Rectal smooth muscle tissue (tissue), 1 donor: Measurements from ENCODE around the gene UBE2O.

ENCODE experiments used
- H3K27ac ChIP-seq: one replicate; pipeline ENCODE4 v1.7.0; 2013; ENCODE audit warnings: low read depth, low read length, inconsistent platforms
- H3K27me3 ChIP-seq: one replicate; pipeline ENCODE4 v1.7.0; 2013; ENCODE audit warnings: low read length; ENCODE audit not compliant: control insufficient read depth, insufficient read depth
- H3K36me3 ChIP-seq: one replicate; pipeline ENCODE4 v1.7.0; 2013; ENCODE audit warnings: low read length; ENCODE audit not compliant: control insufficient read depth, insufficient read depth
- H3K4me1 ChIP-seq: one replicate; pipeline ENCODE4 v1.7.0; 2013; ENCODE audit warnings: low read length; ENCODE audit not compliant: control insufficient read depth, insufficient read depth
- H3K4me3 ChIP-seq: one replicate; pipeline ENCODE4 v1.7.0; 2013; ENCODE audit warnings: low read length
- H3K9ac ChIP-seq: one replicate; pipeline ENCODE4 v1.7.0; 2013; ENCODE audit warnings: low read length

Gene UBE2O

DNA sequence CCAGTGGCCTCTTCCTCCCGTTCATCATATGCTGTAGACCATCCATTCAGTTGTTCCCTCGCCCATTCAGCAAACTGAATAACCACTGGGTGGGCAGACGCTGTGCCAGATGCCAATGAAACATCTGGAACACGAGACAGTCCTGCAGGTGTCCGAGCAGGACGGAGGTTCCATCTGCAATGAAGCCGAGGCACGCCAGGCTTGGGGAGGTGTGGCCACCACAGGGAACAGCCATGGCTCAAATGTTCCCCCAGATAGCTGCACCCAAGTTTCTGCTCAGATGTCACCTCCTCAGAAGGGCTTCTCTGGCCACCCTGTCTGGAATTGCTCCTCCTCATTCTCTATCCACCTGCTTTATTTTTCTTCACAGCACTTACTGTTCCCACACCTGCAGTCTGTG lies 30.5 kb downstream of the UBE2O start:
- peaks cover 9% of the 10 kb centered on the region for H3K4me1 ChIP-seq
- no peaks in the 10 kb centered on the region for H3K36me3 ChIP-seq
- H3K27me3 ChIP-seq = no peaks in the 10 kb centered on the region
- no peak overlapping the region for H3K27ac ChIP-seq
- no peak overlapping the region for H3K9ac ChIP-seq
- no peak overlapping the region for H3K4me3 ChIP-seq

DNA sequence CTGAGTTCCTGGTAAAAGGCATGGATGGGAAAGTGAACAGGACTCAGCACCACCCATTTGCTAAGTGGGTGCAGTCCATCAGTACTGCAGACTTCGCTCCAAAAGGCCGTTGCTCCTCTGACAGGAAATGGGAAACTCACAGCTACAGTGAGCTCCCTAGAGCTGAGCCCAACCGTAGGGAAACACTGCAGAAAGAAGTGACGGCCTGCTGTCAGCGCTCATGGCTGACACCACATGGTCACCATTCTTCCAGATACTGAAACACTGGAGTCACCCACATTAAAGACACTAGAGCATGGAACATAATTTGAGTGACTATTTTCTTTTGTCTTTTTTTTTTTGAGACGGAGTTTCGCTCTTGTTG lies 31.9 kb downstream of the UBE2O start:
- Histone ChIP-seq H3K27ac (no peak overlapping the region), H3K9ac (no peak overlapping the region)

DNA sequence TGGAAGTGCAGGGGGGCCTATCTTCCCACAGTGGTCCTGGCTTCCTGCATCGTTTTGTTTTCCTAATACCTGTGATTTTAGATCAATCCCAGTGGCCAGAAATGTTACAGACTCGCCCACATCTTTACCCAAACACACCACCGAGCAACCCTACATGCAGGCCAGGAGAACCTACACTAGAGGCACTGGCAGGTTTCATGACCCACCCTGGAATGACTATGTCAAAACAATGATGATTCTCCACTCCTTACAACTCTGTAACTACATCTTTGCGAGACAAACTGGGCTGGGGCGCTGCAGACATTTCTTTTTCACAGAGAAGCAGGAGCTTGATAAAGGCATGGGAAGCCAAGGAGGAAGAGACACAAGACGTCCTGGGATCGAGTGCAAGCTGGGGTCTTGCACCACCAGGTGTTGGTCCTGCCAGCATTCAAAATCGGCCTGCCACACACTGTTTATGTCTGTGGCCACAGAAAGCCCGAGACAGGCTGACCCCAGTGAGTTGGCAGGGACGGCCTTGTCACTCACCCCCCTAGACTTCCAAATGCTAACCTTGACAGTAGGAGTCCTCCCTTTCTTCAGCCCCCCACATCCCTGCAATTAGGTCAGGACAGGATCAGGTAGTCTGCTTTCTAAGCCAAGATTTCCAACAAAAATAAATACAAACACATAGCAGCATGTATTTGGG lies 32.5 kb downstream of the UBE2O start:
- H3K27me3 ChIP-seq = no peaks in the 10 kb centered on the region
- H3K27ac ChIP-seq = no peak overlapping the region
- H3K36me3 ChIP-seq = no peaks in the 10 kb centered on the region
- H3K4me3 ChIP-seq = no peak overlapping the region
- no peak overlapping the region for H3K9ac ChIP-seq
- peaks cover 8% of the 10 kb centered on the region for H3K4me1 ChIP-seq

More for the DNA sequence above, 31.9 kb downstream of the UBE2O start:
- Histone ChIP-seq H3K27me3 (no peaks in the 10 kb centered on the region), H3K36me3 (no peaks in the 10 kb centered on the region), H3K4me3 (no peak overlapping the region), H3K4me1 (peaks cover 8% of the 10 kb centered on the region)

- H3K4me3 ChIP-seq = no peak overlapping the region
- H3K9ac ChIP-seq = no peak overlapping the region
- H3K27me3 ChIP-seq = no peaks in the 10 kb centered on the region
- peaks cover 9% of the 10 kb centered on the region for H3K4me1 ChIP-seq
- H3K36me3 ChIP-seq = no peaks in the 10 kb centered on the region
- no peak overlapping the region for H3K27ac ChIP-seq
Observed at GRCh38 chr17:76419576-76420260, 33.2 kb downstream of the UBE2O start.

DNA sequence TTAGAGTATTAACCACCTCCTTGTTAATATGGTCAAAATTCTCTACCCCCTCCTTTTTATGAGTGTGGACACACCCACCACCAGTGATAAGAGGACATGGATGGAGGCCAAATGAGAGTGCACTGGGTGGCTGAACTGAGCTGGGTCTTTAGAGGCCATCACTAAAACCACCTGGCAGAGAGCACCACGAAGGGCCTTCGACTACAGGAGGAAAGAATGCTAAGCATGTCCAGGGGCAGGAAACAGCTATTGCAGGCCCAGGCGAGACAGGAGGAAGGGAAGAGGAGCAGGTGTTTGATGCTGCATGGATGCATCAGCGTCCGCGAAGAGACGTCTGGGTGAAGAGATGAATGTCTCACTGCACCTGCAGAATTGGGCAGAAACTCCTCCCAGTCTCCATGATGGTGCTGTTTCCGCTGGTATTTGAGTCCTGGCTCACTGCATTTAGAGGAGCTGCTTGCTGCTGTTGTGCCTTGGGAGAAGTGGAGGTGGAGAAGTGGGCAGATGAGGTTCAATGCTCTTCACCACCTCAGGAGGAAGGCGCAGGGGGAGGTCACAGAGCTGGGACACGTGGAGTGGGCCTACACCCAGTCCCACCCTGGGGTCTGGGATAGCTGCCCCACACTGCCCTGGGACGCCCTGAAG lies 35.3 kb downstream of the UBE2O start:
- H3K27me3 ChIP-seq = no peaks in the 10 kb centered on the region

DNA sequence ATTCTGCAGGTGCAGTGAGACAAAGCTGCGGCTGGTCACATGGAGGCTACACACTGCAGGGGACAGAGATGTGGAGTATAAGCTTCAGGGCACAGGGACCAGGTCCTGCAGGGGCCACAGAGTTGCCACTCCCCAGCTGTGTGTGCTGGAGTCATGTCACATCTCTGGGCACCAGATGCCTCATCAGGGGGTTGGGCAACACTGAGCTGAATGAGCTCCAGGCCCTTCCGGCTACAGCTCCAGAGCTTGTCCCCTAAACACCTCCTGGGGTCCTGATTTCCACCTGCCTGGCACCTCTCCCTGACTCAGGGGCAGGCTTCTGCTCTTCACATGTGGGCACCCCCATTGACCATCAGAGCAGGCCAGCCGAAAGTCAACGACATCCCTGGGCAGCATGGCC lies 36.1 kb downstream of the UBE2O start:
- Histone ChIP-seq H3K4me3 (no peak overlapping the region), H3K4me1 (peaks cover 15% of the 10 kb centered on the region), H3K27ac (no peak overlapping the region), H3K9ac (no peak overlapping the region), H3K27me3 (no peaks in the 10 kb centered on the region), H3K36me3 (no peaks in the 10 kb centered on the region)

More for the DNA sequence above, 35.3 kb downstream of the UBE2O start:
- Histone ChIP-seq H3K4me1 (peaks cover 15% of the 10 kb centered on the region), H3K36me3 (no peaks in the 10 kb centered on the region), H3K27ac (no peak overlapping the region), H3K4me3 (no peak overlapping the region), H3K9ac (no peak overlapping the region)

DNA sequence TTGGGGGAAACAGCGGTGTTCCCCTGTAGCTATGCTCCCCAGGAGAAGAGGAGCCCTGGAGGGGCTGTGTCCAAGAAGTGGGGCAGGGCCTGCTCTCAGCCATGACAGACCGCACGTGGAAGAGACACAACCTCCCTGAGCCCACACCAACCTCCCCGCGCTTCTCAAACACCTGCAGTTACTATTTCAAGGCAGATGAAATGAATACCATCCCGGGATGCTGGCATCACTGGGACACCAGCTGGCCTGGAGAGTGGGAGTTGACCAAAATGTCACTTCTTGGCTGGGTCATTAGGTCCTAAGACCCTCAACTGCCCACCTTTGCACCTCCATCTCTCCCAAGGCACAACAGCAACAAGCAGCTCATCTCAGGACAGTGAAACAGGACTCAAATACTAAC lies 36.5 kb downstream of the UBE2O start:
- H3K4me1 ChIP-seq = peaks cover 15% of the 10 kb centered on the region
- no peak overlapping the region for H3K9ac ChIP-seq
- H3K27me3 ChIP-seq = no peaks in the 10 kb centered on the region
- H3K36me3 ChIP-seq = no peaks in the 10 kb centered on the region
- no peak overlapping the region for H3K4me3 ChIP-seq
- no peak overlapping the region for H3K27ac ChIP-seq

- H3K27ac ChIP-seq = no peak overlapping the region
Observed at GRCh38 chr17:76415786-76416185, 37.2 kb downstream of the UBE2O start.

DNA sequence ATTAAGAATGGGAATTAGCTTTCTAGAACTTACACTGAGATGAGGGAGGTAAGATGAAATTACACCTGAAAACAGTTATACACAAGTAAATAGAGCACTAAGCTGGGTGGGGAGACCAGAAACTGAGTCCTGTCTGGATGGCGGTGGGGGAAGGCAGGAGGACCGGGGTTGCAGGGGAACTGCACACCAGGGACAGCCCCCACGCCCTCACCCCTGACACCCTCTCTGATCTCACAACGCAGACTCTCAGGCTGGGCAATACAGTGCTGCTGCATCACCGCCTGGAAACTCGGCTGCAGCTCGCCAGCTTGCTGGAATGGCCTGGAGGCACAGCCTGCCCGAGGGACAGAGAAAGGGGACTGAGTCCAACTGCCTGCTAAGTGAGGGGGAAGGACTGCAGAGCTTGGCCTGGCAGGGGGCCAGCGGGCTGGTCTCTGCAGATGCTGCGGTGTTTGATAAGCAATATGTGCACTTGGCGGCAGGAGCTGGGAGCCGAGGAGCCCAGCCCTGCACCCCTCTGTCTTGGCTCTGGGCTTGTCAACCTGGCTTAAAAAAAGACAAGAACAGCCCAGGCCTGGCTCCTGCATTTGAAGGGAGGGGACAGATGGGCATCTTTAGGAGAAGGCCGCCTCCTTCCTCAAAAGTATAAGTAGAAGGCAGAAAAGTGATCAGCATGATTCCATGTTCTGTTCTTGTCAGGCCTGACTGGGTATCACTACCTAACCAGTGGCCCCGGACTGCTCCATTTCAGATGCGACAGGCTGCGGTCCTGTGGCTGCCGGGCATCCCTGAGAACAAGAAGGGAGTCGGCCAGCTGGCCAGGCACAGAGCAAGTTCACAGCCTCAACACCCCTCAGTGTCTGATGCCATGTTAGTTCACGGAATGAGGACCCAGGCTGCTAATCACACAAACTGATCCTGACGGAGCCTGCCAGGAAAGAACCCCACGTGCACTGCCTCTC lies 38.3 kb downstream of the UBE2O start:
- H3K4me3 ChIP-seq = no peak overlapping the region
- no peaks in the 10 kb centered on the region for H3K36me3 ChIP-seq
- H3K4me1 ChIP-seq = peaks cover 7% of the 10 kb centered on the region
- H3K9ac ChIP-seq = no peak overlapping the region
- H3K27me3 ChIP-seq = no peaks in the 10 kb centered on the region
- no peak overlapping the region for H3K27ac ChIP-seq

More at GRCh38 chr17:76415786-76416185, 37.2 kb downstream of the UBE2O start:
- no peak overlapping the region for H3K9ac ChIP-seq
- no peaks in the 10 kb centered on the region for H3K27me3 ChIP-seq
- no peak overlapping the region for H3K4me3 ChIP-seq
- H3K36me3 ChIP-seq = no peaks in the 10 kb centered on the region
- peaks cover 15% of the 10 kb centered on the region for H3K4me1 ChIP-seq

DNA sequence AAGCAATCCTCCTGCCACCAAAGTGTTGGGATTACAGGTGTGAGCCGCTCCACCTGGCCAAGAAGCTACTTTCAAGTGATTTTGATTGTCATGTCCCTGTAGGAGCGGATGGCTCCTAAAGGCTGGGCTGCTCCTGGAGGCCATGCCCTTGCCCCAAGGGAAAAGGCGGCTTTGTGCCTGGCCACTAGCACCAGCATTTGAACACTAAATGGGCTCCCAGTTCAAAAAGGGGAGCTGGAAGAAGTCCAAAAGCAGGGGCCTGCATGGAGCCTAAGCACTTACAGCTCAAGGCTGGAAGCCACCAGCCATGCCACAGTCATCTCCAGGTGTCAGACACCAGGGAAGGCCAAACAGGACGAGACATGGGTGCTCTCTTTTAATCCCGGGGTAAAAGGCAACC lies 41.7 kb downstream of the UBE2O start:
- Histone ChIP-seq H3K9ac (no peak overlapping the region), H3K4me3 (no peak overlapping the region), H3K27me3 (no peaks in the 10 kb centered on the region), H3K27ac (no peak overlapping the region), H3K4me1 (peaks cover 7% of the 10 kb centered on the region), H3K36me3 (no peaks in the 10 kb centered on the region)

DNA sequence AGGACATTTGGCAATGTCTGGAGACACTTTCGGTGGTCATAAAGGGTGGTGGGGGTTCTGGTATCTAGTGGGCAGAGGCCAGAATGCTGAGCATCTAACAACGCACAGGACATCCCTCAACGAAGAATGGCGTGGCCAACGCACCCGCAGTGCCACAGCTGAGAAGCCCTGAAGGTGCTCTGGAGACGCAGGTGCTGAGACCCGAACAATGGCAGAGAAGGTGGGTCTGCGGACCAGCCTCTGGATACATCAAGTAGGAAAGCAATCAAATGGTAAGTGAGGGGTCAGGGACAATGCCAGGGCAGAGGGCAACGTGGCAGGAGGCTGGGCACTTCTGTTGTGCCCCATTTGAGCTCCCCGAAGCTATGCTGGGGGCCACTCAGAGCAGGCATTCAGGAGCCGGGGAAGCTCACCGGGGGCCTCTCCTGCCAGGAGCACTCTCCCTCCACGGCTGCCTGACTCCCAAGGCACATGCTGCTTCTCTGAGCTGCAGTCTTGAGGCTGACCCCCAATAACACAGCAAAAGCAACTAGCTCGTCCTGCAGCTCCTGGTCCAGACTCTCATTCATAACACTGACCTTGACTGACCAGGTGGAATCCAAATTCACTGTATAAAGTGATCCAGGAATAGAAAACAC lies 42.5 kb downstream of the UBE2O start:
- no peak overlapping the region for H3K9ac ChIP-seq

More for the DNA sequence above, 42.5 kb downstream of the UBE2O start:
- Histone ChIP-seq H3K4me3 (no peak overlapping the region), H3K4me1 (peaks cover 7% of the 10 kb centered on the region), H3K36me3 (no peaks in the 10 kb centered on the region), H3K27me3 (no peaks in the 10 kb centered on the region), H3K27ac (no peak overlapping the region)
